Dedifferentiated amniotic fluid mesenchymal stem cell (primary cell): ENCODE measurements around the gene ZNRD2.
A peak's percentile ranks its signal among the peaks of the same experiment; 100 is the strongest.

Experiments
- DNase-seq: peaks from one replicate; pipeline ENCODE4 v3.0.0-alpha.2; 2016; ENCODE audit errors: extremely low spot score

The ZNRD2 gene

DNA sequence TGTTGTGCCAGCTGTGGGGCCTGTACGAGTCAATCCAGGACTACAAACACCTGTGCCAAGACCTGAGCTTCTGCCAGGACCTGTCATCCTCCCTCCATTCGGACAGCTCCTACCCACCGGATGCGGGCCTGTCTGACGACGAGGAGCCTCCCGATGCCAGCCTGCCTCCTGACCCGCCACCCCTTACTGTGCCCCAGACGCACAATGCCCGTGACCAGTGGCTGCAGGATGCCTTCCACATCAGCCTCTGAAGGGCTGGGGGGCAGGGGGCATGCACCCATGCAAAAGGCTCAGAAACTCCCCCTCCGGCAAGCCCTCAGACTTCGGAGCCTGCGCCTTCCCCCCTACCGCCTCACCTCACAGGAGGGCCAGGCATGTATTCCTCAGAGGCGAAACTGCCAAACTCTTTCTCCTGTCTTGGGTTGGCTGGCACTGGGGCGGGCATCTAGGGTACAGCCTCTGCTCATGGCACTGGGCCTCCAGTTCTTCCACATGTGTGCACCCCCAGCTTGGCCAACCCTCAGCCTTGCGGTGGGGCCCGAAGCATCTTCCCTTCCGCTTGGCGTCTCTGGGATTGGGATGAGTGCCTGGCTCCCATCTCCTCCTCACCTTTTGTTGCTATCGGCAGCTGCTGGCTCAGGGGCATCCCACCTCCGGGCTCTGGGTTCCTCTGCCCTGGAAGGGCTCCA, 3.3 kb downstream of the ZNRD2 start:
- no peak for DNase-seq

DNA sequence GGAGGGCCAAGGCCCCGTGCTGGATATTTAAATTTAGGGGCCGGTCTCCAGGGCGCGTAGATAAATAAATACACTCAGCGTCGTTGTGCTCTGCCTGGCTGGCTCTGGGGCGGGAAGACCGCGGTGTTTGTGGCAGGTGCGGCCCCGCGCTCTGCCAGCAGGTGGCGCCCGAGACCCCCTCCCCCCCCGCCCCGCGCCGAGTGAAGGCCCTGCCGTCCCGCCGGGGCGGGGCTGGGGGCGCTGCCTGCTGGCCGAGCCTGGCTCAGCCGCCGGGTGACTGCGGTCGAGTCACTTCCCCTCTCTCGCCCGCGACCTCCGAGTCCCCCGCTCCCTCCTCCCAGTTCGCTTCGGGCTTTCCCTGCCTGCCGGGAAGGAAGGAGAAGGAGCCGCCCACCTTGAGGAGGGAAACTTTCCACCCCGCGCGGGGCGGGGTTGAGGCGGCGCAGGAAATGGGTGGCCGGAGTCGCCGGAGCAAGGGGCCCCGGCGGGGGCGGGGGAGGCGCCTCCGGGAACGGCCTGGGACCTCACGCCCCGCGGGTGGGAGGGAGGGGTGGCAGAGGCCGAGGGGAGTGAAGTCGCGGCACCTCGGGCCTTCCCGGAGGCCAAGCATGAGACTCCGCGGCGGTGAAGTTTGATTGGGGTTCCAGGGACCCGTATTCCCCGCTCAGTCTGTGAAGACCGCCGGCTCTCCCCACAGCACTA, 4.0 kb downstream of the ZNRD2 start:
- peak; percentile 84 for DNase-seq

DNA sequence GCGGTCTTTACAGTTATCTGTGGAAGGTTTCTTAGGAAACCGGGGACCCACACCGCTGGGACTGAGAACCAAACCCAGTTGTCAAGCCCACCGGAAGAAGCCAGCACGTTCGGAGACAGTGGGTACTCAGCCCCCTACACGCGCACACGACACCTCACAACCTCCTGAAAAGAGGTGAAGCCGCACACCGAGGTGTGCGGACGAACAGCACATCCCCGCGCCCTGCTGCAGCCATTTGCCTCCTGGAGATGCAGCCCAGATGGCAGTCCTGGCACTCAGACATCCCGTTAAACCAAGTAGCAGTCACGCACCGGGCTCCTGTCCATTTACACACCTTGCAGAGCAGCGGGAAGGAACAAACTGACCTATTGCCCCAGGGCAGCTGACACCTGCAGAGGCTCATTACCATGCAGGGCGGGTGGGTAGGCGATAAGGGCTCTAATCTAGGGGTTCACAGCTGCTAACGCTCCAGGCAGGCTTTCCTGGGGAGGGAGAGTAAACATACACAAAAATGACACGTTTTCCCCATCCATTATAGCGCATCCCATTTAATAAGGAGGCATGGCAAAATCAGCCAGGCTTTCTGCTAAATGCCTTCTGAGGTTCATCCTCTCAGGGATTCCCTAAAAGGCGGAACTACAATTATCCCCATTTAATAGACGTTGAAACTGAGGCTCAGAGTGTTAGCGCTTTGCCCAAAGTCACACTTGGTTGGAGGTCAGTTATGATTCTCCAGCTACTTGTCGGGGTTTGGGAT, 4.7 kb downstream of the ZNRD2 start:
- no peak for DNase-seq

DNA sequence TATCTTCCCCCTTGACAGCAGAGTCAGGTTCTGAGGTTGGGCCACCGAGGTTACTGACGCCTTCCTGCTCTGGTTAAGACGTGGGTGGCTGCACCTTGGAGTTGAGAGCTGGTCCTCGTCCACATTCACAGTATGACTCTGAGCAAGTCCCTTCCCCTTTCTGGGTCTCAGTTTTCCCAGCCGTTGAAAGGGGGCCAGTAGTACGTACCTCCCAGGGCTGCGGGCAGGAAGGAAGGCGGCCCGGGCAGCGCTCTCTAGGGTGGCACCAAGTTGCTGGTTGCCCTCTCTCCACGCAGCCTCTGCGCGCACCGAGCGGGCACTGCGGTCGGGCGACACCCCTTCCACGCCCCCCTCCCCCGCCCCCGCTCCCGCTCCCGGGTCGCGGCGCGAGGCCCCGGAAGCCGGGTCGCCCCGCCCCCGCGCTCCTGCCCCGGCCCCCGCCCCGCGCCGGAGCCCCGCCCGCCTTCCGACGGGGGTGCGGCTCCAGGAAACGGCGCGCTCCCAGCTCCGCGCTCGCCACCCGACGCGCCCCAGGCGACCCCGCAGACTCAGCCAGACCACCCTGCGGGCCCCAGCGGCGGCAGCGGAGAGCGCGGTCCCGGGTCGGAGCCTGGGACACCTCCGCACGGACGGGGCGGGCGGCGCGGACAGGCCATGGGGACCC, 5.4 kb downstream of the ZNRD2 start, which contains the start of gene EHBP1L1:
EHBP1L1 (plus strand) TSS at position 486 of the 664 bp plus-strand sequence. CDS start 250 bp downstream, outside the sequence.
- DNase-seq = no peak

DNA sequence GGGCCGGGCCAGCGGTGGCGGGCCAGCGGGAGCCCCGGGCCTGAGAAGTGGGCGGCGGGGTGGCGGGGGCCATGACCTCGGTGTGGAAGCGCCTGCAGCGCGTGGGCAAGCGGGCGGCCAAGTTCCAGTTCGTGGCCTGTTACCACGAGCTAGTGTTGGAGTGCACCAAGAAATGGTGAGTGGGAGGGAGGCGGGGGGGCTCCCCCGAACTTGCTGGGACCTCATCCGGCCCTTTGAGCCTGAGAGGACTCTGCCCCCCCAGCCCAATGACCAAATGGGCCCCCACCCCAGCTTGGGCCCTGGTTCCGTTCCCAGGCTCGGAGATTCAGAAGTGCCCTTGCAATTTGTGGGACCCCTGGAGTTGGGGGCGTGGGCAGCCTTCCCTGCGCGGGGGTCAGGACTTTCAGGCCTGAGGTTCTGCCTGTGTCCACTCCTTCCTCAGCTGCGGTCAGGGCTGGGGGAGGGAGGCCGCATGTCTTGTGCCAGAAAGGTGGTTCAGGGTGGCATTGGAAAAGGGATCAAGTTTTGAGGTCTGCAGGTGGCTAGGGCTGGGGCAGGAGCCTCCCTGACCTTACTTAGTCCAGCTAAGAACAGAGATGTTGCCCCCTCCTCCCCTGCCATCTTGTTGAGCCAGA, 6.1 kb downstream of the ZNRD2 start:
- no peak for DNase-seq

DNA sequence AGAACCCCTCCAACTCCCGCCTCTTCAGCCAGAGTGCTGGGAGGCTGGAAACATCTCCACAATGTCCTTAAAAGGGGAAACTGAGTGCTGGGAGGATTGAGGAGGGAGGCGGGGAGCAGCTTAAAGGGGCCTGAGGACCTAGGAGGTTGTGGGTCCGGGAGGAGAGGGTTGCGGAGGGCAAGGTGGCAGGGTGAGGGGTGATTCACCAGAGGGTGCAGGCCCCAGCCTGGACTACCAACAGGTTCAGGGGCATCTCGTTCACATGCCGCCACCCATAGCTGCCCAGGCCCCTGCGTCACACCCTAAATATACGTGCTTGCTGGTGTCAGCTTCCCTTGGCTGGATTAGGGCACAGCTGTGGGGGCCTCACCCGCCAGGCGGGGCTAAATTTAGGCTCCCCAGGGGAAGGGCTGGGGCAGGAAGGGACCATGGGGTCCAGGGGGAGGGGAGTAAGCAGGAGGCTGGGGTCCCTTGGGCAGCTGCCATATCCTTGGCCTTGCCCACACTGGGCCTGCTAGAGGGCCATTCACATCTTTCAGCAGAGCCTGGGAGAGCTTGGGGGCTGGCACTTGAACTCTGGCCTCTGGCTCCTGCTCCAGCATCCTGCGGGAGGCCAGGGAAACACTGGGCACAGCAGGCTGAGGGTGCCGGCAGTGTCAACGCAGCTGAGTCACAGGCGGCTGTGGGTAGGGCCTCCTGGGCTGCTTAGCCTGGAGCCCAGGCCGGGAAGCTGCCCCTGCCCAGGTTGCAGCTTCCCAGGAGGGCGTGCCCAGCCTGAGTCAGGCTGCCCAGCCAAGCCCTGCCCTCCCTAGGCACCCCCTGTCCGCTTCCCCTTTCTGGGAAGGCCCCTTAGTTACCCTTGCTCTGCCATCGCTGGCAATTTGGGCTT, 6.8 kb downstream of the ZNRD2 start:
- no peak for DNase-seq

DNA sequence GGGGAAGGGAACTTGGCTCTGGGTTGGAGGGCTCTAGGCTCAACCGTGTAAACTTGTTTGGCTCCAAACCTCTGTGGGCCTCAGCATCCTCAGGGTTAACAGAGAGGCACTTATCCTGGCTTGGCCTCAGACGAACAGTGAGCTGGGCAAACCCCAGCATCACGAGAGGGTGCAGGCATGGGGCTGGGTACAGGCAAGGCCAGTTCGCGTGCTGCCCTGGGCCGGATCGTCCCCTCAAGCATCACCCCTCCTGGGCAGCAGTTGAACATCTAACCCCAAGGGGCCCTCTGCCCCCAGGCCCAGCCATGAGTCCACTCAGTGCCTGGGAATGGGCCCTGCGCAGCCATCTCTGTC, 7.5 kb downstream of the ZNRD2 start:
- no peak for DNase-seq

DNA sequence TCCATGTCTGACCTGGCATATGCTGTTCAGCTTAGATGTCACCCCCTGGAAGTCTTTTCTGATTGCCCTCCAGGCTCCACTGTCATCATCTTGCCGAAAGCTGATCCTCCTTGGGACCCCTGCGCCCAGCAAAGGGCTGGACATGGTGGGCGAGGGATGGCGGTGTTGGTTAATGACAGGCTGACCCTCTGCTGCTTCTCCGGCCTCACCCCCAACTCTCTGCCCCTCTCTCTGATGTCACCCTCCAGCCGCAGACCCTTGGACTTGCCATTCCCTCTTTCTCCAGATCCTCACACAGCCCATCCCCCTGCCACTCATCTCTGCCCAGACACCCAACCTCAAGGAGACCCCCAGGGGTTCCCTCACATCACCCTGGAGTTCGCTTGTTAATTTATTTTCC, 7.9 kb downstream of the ZNRD2 start:
- DNase-seq = no peak

DNA sequence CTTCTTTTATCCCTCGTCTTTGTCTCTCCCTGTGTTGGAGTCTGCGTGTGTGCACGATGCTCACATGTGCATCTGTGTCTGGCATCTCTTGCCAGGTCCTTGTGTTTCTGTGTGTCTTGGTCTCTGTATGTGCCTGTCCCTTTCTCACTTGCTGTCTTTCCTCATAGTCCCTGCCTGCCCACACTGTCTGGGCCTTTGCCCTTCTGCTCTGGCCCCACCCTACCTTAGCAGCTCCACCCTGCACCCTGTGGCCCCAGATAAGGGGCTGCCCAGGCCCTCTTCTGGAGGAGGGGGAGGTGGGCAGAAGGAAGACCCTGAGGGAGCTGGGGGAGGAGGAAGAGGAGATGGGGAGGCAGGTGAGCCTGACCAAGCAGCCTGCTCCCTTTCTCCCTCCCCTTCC, 8.4 kb downstream of the ZNRD2 start:
- no peak for DNase-seq

DNA sequence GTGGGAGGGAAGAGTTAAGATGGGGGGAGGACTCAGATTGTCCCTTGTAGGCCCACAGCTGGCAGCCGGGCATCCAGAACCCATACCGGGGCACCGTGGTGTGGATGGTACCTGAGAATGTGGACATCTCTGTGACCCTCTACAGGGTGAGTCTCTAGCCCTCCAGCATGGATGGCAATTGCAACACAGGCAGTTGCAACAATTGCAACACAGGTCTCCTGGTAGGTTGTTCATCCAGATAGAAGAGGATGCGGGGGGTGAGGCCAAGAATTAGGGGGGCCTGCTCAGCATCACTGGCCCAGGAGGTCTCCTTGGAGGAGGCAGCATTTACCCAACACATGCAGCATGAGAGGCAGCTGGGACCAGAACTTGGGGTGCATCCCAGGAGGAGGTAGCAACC, 9.0 kb downstream of the ZNRD2 start:
- no peak for DNase-seq

DNA sequence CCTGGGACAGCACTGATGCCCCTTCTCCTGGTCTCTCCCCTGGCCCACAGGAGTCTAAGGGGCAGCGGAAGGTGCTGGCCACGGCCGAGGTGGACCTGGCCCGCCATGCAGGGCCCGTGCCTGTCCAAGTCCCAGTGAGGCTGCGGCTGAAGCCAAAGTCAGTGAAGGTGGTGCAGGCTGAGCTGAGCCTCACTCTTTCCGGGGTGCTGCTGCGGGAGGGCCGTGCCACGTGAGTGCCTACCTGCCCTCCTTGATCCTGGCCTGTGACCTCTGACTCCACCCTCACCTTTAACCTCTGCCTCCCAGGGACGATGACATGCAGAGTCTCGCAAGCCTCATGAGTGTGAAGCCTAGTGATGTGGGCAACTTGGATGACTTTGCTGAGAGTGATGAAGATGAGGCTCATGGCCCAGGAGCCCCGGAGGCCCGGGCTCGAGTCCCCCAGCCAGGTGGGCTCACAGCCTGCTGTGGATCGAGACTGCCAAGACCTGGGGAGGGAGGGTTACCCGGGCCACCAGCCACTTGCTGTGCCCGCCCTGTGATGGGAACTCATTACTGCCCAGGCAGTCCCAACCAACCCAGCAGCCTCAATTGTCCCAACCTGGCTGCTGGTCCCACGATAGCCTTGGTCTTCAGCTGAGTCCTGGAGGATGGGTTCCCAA, 9.9 kb downstream of the ZNRD2 start:
- no peak for DNase-seq

DNA sequence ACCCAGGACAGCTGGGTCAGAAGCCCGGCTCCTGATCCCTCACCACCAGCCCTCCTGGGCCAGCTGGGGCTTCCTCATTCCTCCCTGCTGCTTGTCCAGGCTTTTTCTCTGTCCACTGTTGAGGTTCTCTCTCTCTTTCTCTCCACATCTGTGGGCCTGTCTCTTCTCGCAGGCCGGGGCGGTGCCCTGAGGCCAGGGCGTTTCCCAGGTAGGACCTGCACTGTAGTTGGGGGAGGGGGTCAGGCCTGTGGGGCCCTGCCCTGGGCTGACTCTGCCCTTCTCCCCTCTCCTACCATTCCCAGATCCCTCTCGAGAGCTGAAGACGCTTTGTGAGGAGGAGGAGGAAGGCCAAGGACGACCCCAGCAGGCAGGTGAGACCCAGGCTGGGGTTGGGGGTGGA, 10.5 kb downstream of the ZNRD2 start:
- DNase-seq = no peak

DNA sequence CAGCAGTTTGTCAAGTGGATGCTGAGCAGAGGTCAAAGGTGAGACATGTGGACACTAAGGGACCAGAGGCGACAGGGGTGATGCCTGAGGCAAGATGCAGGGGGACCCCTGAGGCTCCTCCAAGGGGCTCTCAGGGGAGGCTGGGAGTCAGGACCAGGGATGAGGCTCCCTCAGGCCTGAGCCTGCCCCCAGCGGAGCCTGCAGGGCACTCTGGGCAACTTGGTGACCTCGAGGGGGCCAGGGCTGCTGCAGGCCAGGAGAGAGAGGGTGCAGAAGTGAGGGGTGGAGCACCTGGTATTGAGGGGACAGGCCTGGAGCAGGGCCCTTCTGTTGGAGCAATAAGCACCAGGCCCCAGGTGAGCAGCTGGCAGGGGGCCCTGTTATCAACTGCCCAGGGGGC, 11.7 kb downstream of the ZNRD2 start:
- no peak for DNase-seq

DNA sequence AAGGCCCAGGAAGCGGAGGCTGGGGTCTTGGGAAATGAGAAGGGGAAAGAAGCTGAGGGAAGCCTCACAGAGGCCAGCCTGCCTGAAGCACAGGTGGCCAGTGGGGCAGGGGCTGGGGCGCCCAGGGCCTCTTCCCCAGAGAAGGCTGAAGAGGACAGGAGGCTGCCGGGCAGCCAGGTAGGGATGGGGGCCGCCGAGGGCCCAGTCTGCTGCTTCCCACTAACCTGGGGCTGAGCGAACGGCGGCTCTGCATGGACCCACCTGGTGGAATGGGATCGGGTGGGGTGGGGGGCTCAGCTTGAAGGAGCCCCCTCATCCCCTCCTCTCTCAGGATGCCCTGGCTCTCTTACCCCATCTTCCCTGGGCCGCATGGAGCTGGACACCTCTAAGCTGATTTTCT, 13.3 kb downstream of the ZNRD2 start:
- no peak for DNase-seq

DNA sequence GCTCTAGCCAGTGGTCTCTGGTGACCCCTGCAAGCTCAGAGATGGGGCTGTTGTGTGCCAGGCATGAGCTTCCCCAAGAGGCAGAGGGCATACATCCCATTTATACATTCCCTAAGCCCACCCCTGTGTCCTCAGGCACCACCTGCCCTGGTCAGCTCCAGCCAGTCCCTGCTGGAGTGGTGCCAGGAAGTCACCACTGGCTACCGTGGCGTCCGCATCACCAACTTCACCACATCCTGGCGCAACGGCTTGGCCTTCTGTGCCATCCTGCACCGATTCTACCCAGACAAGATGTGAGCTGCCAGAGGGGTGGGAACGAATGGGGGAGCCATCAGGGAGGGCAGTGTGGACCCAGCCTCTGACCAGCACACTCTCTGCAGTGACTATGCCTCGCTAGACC, 13.8 kb downstream of the ZNRD2 start:
- DNase-seq = no peak

DNA sequence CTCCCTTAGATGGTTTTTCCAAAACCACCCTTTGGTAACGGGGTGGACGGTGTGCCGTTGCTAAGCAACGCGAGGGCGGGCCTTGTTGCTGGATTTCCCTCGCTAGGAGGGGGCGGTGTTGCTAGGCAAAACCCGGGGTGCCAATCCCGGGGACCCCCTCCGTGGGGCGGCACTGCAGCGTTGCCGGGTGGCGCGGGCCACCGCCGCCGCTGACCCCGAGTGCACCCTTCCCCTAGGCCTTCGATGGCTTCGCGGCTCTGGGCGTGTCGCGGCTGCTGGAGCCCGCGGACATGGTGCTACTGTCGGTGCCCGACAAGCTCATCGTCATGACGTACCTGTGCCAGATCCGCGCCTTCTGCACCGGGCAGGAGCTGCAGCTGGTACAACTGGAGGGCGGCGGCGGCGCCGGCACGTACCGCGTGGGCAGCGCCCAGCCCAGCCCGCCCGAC, 14.5 kb downstream of the ZNRD2 start:
- no peak for DNase-seq

DNA sequence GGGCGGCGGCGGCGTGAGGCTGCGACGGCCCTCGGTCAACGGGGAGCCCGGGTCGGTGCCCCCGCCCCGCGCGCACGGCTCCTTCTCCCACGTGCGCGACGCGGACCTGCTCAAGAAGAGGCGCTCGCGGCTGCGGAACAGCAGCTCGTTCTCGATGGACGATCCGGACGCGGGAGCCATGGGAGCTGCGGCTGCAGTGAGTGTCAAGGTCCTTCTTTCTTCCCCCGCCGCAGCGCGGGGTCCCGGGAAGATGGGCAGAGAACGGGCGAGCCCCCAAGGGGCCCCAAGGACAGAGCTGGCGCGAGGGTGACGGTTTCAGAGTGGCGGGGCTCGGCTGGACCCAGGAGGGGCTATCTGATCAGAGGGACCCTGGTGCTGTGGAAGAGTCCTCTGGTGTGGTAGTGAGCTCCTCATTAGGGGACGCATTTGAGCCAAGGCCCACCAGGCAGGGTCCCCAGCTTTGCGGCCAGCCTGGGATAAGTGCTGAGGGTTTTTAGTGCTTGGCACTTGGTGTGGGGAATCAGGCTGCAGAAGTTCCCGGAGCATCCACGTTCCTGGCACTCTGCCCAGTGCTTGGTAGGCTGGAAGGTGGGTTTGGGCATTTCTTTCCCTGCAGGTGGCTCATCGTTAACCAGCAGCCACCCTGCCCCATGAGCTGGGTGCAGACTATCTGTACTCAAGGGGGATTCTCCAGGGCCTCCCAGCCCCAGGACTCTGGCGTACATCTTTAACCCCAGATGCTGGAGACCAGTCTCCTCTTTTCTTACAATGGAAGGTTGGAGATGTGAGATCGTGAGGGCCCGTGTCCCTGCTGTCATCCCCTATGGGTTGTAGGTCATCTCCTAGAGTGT, 15.3 kb downstream of the ZNRD2 start:
- DNase-seq = no peak

DNA sequence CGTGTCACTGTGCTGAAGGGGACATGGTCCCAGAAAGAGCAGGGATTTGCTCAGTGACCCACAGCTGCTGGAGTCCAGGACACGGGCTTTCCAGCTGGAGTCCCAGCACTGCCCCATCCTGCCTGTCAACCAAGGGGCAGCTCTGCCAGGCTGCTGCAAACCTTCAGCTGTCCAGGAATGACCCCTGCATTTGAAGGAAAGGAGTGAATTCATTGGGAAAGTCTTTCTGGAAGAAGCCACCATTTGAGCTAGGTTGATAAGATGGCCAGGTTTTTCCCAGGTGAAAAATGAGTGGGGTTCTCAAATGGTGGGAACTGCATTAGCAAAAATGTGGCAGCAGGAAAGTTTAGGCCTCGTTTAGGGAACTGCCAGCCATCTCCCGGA, 16.0 kb downstream of the ZNRD2 start:
- no peak for DNase-seq

DNA sequence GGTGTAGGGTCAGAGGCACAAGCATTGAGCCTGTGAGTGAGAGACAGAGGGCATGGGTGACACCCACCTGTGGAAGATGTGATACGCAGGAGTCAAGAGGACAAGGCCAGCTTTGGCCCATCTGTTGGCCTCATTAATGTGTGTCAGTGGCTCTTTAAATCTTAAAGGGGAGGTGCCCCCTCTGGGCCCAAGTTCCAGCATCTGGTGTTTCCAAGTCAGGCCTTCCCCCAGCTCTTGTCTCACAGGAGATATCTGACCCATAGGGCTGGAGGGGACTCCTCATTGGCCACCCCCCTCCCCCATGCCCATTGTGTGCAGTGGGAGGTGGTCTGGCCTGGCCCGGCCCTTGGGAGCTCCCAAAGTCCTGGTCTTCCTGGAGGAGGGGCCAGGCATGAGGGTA, 16.4 kb downstream of the ZNRD2 start:
- DNase-seq = no peak
